Measurements from ENCODE around the gene INPP4B.

INPP4B gene

GRCh38 chr4:142377342-142378091, 468.6 kb downstream of the INPP4B start:
- H3K9ac ChIP-seq (ENCODE audit: low read depth, low read length, poor library complexity), result no peak overlapping the region
- WGBS, 2 donors (ENCODE audit: extremely low coverage in 2 of 2, insufficient read length in 2 of 2, insufficient replicate concordance in 1 of 2), result no CpG with 5 or more reads among the region's 3 CpGs
- no peaks in the 10 kb centered on the region for H3K79me1 ChIP-seq (ENCODE audit: low read depth, low read length)
- H2BK120ac ChIP-seq (ENCODE audit: low read depth, low read length), result no peak overlapping the region
- H2BK12ac ChIP-seq (ENCODE audit: low read length), result no peak overlapping the region
- H3K14ac ChIP-seq (ENCODE audit: low read length), result no peak overlapping the region
- H3K36me3 ChIP-seq (replicated peaks in 1 of 2; ENCODE audit: control insufficient read depth in 2 of 2, insufficient read depth in 2 of 2, low read length in 2 of 2), result no peaks in the 10 kb centered on the region
- no peak overlapping the region for H4K8ac ChIP-seq (ENCODE audit: low read depth, low read length)
- no peaks in the 10 kb centered on the region for H3K9me3 ChIP-seq (replicated peaks in 1 of 2; ENCODE audit: control insufficient read depth in 2 of 2, insufficient read depth in 1 of 2, low read depth in 1 of 2, low read length in 2 of 2)
- no peak overlapping the region for H2BK15ac ChIP-seq (ENCODE audit: low read length)
- peaks cover 2 to 16% of the 10 kb centered on the region in 2 donors for H3K4me1 ChIP-seq (ENCODE audit: control insufficient read depth in 2 of 2, insufficient read depth in 1 of 2, low read depth in 1 of 2, low read length in 2 of 2)
- H2AK5ac ChIP-seq (ENCODE audit: low read depth, low read length), result no peak overlapping the region
- DNase-seq (ENCODE audit: low spot score), result no peak
- no peak overlapping the region for H4K91ac ChIP-seq (ENCODE audit: low read depth, low read length, poor library complexity)
- no peak overlapping the region for H3K27ac ChIP-seq (replicated peaks; ENCODE audit: low read length)
- no peak overlapping the region for H2BK5ac ChIP-seq (ENCODE audit: low read length)
- H3K4me2 ChIP-seq (ENCODE audit: insufficient read depth, low read length, poor library complexity, severe bottlenecking), result no peak overlapping the region
- H3K27me3 ChIP-seq (ENCODE audit: control insufficient read depth in 3 of 3, insufficient read depth in 3 of 3, low read depth in 1 of 3, low read length in 3 of 3), result no peaks in the 10 kb centered on the region
- no peak overlapping the region for H3K4me3 ChIP-seq (ENCODE audit: low read length in 2 of 2)
- no peak overlapping the region for H2AFZ ChIP-seq (ENCODE audit: low read length)
- H3K4ac ChIP-seq (ENCODE audit: low read length), result no peak overlapping the region
- no peak overlapping the region for H3K23ac ChIP-seq (ENCODE audit: low read depth, low read length, poor library complexity)
- H3K18ac ChIP-seq (ENCODE audit: low read length), result no peak overlapping the region

GRCh38 chr4:142376204-142376603, 469.9 kb downstream of the INPP4B start:
- no CpG with 5 or more reads among the region's 1 CpG for WGBS, 2 donors (ENCODE audit: extremely low coverage in 2 of 2, insufficient read length in 2 of 2, insufficient replicate concordance in 1 of 2)
- Histone ChIP-seq H2BK5ac (ENCODE audit: low read length) (no peak overlapping the region), H2BK120ac (ENCODE audit: low read depth, low read length) (no peak overlapping the region), H3K79me1 (ENCODE audit: low read depth, low read length) (no peaks in the 10 kb centered on the region), H4K8ac (ENCODE audit: low read depth, low read length) (no peak overlapping the region), H3K23ac (ENCODE audit: low read depth, low read length, poor library complexity) (no peak overlapping the region), H3K27me3 (ENCODE audit: control insufficient read depth in 3 of 3, insufficient read depth in 3 of 3, low read depth in 1 of 3, low read length in 3 of 3) (no peaks in the 10 kb centered on the region), H3K36me3 (replicated peaks in 1 of 2; ENCODE audit: control insufficient read depth in 2 of 2, insufficient read depth in 2 of 2, low read length in 2 of 2) (no peaks in the 10 kb centered on the region), H3K4me2 (ENCODE audit: insufficient read depth, low read length, poor library complexity, severe bottlenecking) (no peak overlapping the region), H3K27ac (replicated peaks; ENCODE audit: low read length) (no peak overlapping the region), H3K14ac (ENCODE audit: low read length) (no peak overlapping the region), H4K91ac (ENCODE audit: low read depth, low read length, poor library complexity) (no peak overlapping the region), H3K4ac (ENCODE audit: low read length) (no peak overlapping the region), H2BK15ac (ENCODE audit: low read length) (no peak overlapping the region), H3K4me1 (ENCODE audit: control insufficient read depth in 2 of 2, insufficient read depth in 1 of 2, low read depth in 1 of 2, low read length in 2 of 2) (peaks cover 2 to 16% of the 10 kb centered on the region in 2 donors), H2AK5ac (ENCODE audit: low read depth, low read length) (no peak overlapping the region), H3K9me3 (replicated peaks in 1 of 2; ENCODE audit: control insufficient read depth in 2 of 2, insufficient read depth in 1 of 2, low read depth in 1 of 2, low read length in 2 of 2) (peaks cover 0 to 1% of the 10 kb centered on the region in 2 donors), H2BK12ac (ENCODE audit: low read length) (no peak overlapping the region), H3K9ac (ENCODE audit: low read depth, low read length, poor library complexity) (no peak overlapping the region), H3K18ac (ENCODE audit: low read length) (no peak overlapping the region), H3K4me3 (ENCODE audit: low read length in 2 of 2) (no peak overlapping the region), H2AFZ (ENCODE audit: low read length) (no peak overlapping the region)
- no peak for DNase-seq (ENCODE audit: low spot score)

GRCh38 chr4:142373610-142374009, 472.5 kb downstream of the INPP4B start:
- Histone ChIP-seq H3K4me1 (ENCODE audit: control insufficient read depth in 2 of 2, insufficient read depth in 1 of 2, low read depth in 1 of 2, low read length in 2 of 2) (peaks cover 0 to 13% of the 10 kb centered on the region in 2 donors), H3K27me3 (ENCODE audit: control insufficient read depth in 3 of 3, insufficient read depth in 3 of 3, low read depth in 1 of 3, low read length in 3 of 3) (no peaks in the 10 kb centered on the region), H3K23ac (ENCODE audit: low read depth, low read length, poor library complexity) (no peak overlapping the region), H2BK120ac (ENCODE audit: low read depth, low read length) (no peak overlapping the region), H3K18ac (ENCODE audit: low read length) (no peak overlapping the region), H3K27ac (replicated peaks; ENCODE audit: low read length) (no peak overlapping the region), H3K36me3 (replicated peaks in 1 of 2; ENCODE audit: control insufficient read depth in 2 of 2, insufficient read depth in 2 of 2, low read length in 2 of 2) (no peaks in the 10 kb centered on the region), H2AK5ac (ENCODE audit: low read depth, low read length) (no peak overlapping the region), H3K14ac (ENCODE audit: low read length) (no peak overlapping the region), H3K9me3 (replicated peaks in 1 of 2; ENCODE audit: control insufficient read depth in 2 of 2, insufficient read depth in 1 of 2, low read depth in 1 of 2, low read length in 2 of 2) (peaks cover 0 to 7% of the 10 kb centered on the region in 2 donors), H3K9ac (ENCODE audit: low read depth, low read length, poor library complexity) (no peak overlapping the region), H2BK12ac (ENCODE audit: low read length) (no peak overlapping the region), H2AFZ (ENCODE audit: low read length) (no peak overlapping the region), H3K4me2 (ENCODE audit: insufficient read depth, low read length, poor library complexity, severe bottlenecking) (no peak overlapping the region), H2BK15ac (ENCODE audit: low read length) (no peak overlapping the region), H4K8ac (ENCODE audit: low read depth, low read length) (no peak overlapping the region), H4K91ac (ENCODE audit: low read depth, low read length, poor library complexity) (no peak overlapping the region), H3K79me1 (ENCODE audit: low read depth, low read length) (no peaks in the 10 kb centered on the region), H2BK5ac (ENCODE audit: low read length) (no peak overlapping the region), H3K4me3 (ENCODE audit: low read length in 2 of 2) (no peak overlapping the region), H3K4ac (ENCODE audit: low read length) (no peak overlapping the region)
- no peak for DNase-seq (ENCODE audit: low spot score)
- no CpG with 5 or more reads among the region's 2 CpGs for WGBS, 2 donors (ENCODE audit: extremely low coverage in 2 of 2, insufficient read length in 2 of 2, insufficient replicate concordance in 1 of 2)

GRCh38 chr4:142372530-142373260, 473.4 kb downstream of the INPP4B start:
- H3K9me3 ChIP-seq (replicated peaks in 1 of 2; ENCODE audit: control insufficient read depth in 2 of 2, insufficient read depth in 1 of 2, low read depth in 1 of 2, low read length in 2 of 2), result peaks cover 0 to 7% of the 10 kb centered on the region in 2 donors
- no peak overlapping the region for H2BK15ac ChIP-seq (ENCODE audit: low read length)
- no peak overlapping the region for H4K91ac ChIP-seq (ENCODE audit: low read depth, low read length, poor library complexity)
- no peak overlapping the region for H4K8ac ChIP-seq (ENCODE audit: low read depth, low read length)
- H2BK5ac ChIP-seq (ENCODE audit: low read length), result no peak overlapping the region
- no peak overlapping the region for H3K4me2 ChIP-seq (ENCODE audit: insufficient read depth, low read length, poor library complexity, severe bottlenecking)
- peaks cover 0 to 15% of the 10 kb centered on the region in 2 donors for H3K4me1 ChIP-seq (ENCODE audit: control insufficient read depth in 2 of 2, insufficient read depth in 1 of 2, low read depth in 1 of 2, low read length in 2 of 2)
- no peak overlapping the region for H3K14ac ChIP-seq (ENCODE audit: low read length)
- H2BK12ac ChIP-seq (ENCODE audit: low read length), result no peak overlapping the region
- no peak overlapping the region for H3K23ac ChIP-seq (ENCODE audit: low read depth, low read length, poor library complexity)
- no peak overlapping the region for H2BK120ac ChIP-seq (ENCODE audit: low read depth, low read length)
- no peaks in the 10 kb centered on the region for H3K79me1 ChIP-seq (ENCODE audit: low read depth, low read length)
- no peaks in the 10 kb centered on the region for H3K27me3 ChIP-seq (ENCODE audit: control insufficient read depth in 3 of 3, insufficient read depth in 3 of 3, low read depth in 1 of 3, low read length in 3 of 3)
- H3K4me3 ChIP-seq (ENCODE audit: low read length in 2 of 2), result no peak overlapping the region
- no peak for DNase-seq (ENCODE audit: low spot score)
- H2AK5ac ChIP-seq (ENCODE audit: low read depth, low read length), result no peak overlapping the region
- no peak overlapping the region for H3K4ac ChIP-seq (ENCODE audit: low read length)
- no peak overlapping the region for H3K27ac ChIP-seq (replicated peaks; ENCODE audit: low read length)
- H3K9ac ChIP-seq (ENCODE audit: low read depth, low read length, poor library complexity), result no peak overlapping the region
- WGBS, 2 donors (ENCODE audit: extremely low coverage in 2 of 2, insufficient read length in 2 of 2, insufficient replicate concordance in 1 of 2), result no CpG with 5 or more reads among the region's 2 CpGs
- H3K36me3 ChIP-seq (replicated peaks in 1 of 2; ENCODE audit: control insufficient read depth in 2 of 2, insufficient read depth in 2 of 2, low read length in 2 of 2), result no peaks in the 10 kb centered on the region
- no peak overlapping the region for H3K18ac ChIP-seq (ENCODE audit: low read length)
- H2AFZ ChIP-seq (ENCODE audit: low read length), result no peak overlapping the region
